GM13977 (cell line): ENCODE results near the gene CATSPER1.

ENCODE experiments used
- DNase-seq: peaks from one replicate; pipeline ENCODE4 v3.0.0; 2012; ENCODE audit warnings: low spot score
- in situ Hi-C: fragments of 300-500 bp; cut with MboI; formaldehyde crosslinking; loops from one replicate; pipeline ENCODE4 v1.12.0; 2022; ENCODE audit warnings: low sequenced_read_pairs, low pct_unique_long_range_greater_than_20kb, mixed read lengths, inconsistent platforms; ENCODE audit not compliant: unreplicated experiment
- TF ChIP-seq, protein P1 (sequence below): IDR thresholded peaks from 2 replicates; pipeline ENCODE4 v1.5.1; 2012; ENCODE audit warnings: mild to moderate bottlenecking, control low read depth; ENCODE audit not compliant: insufficient read depth; ENCODE audit errors: extremely low read depth, missing control alignments

Gene CATSPER1

DNA sequence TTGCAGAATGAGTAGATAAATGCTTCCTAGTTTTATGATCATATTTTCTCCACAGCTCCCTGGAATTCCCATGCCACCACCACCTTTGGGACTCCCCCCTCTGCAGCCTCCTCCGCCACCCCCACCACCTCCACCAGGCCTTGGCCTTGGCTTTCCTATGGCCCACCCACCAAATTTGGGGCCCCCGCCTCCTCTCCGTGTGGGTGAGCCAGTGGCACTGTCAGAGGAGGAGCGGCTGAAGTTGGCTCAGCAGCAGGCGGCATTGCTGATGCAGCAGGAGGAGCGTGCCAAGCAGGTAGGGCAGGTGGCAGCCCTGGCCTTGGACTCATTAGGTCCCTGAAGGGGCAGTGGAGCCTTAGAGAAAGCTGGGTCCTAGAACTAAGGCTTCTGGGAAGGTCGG, 28.7 kb upstream of the CATSPER1 start:
- TF ChIP-seq, protein P1, sequence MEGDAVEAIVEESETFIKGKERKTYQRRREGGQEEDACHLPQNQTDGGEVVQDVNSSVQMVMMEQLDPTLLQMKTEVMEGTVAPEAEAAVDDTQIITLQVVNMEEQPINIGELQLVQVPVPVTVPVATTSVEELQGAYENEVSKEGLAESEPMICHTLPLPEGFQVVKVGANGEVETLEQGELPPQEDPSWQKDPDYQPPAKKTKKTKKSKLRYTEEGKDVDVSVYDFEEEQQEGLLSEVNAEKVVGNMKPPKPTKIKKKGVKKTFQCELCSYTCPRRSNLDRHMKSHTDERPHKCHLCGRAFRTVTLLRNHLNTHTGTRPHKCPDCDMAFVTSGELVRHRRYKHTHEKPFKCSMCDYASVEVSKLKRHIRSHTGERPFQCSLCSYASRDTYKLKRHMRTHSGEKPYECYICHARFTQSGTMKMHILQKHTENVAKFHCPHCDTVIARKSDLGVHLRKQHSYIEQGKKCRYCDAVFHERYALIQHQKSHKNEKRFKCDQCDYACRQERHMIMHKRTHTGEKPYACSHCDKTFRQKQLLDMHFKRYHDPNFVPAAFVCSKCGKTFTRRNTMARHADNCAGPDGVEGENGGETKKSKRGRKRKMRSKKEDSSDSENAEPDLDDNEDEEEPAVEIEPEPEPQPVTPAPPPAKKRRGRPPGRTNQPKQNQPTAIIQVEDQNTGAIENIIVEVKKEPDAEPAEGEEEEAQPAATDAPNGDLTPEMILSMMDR, result no peak
- in situ Hi-C loops, result no loop called here
- DNase-seq, result no peak

DNA sequence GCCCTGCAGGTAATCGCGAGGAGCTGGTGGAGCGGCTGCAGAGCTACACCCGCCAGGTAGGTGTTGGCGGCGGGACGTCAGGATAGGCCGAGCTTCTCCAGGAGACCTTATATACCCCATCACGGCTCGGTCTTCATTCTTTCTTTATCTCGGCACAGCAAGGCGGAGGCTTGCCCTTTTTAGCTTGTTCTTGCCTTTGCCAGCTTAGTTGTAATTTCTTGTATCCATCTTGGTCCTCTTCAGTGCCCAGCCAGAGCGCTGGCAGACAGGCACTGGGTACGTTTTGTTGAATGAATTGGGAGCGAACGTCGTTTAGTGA, 26.3 kb upstream of the CATSPER1 start:
- no peak for DNase-seq
- in situ Hi-C loops, result no loop called here
- TF ChIP-seq, protein P1, result no peak

- peak; percentile 98 for DNase-seq
- in situ Hi-C loops, result no loop called here
- TF ChIP-seq, protein P1, result no peak
Measured at GRCh38 chr11:66051766-66052663, 25.7 kb upstream of the CATSPER1 start, which contains the start of gene SF3B2. TSS of gene SF3B2 (plus strand) at chr11:66052364. CDS start at chr11:66052385, 21 bp downstream.

DNA sequence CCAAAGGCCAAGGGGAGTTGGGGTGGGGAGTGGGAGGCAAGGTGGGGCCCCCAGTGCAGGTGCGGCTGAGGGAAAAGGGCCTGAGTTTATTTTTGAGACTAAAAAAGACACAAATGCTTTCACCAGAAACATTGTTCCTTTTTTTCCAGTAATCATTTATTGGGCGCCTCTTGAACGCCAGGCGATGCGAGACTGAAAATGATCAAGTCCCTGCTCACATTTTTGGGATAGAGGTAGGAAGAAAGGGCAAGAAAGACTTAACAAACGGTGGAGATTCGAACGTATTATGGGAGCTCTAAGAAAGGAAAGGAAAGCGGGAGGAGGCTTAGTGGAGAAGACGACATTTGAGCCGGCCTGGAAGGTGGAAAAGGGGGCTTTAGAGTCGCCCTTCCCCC, 25.1 kb upstream of the CATSPER1 start:
- TF ChIP-seq, protein P1, result no peak
- no peak for DNase-seq
- in situ Hi-C loops, result no loop called here

- in situ Hi-C loops, result no loop called here
- peak; percentile 14 for DNase-seq
- TF ChIP-seq, protein P1, result no peak
Measured at GRCh38 chr11:66050581-66051231, 24.4 kb upstream of the CATSPER1 start.

DNA sequence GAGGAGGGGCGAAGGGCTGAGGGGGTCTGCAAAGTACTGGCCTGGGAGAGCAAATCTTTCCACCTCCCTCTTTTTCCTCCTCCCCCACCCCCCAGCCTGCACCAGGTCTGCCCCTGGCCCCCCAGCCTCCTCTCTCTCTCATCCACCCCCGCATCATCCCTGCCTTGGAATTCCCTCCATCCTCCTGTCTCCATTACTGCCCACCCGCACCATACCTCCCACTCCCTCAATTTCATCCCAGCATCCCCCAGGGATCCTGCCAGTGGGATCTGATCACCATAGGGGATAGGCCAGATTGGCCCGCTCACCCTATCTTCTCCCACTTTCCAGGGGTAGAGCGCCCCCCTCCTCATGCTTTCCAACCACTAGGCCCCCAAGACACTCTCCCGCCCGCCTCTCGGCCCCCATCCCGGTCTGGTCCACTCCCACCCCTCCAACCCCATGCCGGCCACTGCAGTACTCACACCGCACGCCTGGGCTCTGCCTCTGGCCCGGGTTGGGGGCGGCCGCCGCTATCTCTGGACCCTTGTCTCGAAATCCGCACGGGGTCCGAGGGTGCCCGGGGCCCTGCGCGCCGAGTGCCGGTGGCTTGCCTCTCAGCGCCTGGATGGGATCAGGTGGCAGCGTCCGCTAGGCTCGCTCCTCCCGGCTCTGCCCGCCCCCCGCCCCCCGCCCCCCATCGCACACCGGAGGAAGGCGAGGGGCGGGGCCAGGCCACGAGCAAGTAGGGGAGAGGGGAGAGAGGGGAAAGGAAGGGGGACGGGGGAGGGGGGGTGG, 22.5 kb upstream of the CATSPER1 start, which contains the start of gene GAL3ST3:
Gene GAL3ST3, minus strand, starts transcription at position 615 of the 777 bp plus-strand sequence. CDS start 3,746 bp downstream, outside the sequence.
- in situ Hi-C loops, result no loop called here
- TF ChIP-seq, protein P1, result no peak
- DNase-seq, result peak; percentile 19
